HG03575 (cell line): Measurements from ENCODE around the gene RNASET2.

Experiments used
- ATAC-seq: cut with Tn5 transposase; IDR thresholded peaks from one replicate; pipeline ENCODE4 v1.9.1; 2021; ENCODE audit not compliant: unreplicated experiment, insufficient number of reproducible peaks, low FRiP score; ENCODE audit errors: extremely low read depth

The RNASET2 gene

DNA sequence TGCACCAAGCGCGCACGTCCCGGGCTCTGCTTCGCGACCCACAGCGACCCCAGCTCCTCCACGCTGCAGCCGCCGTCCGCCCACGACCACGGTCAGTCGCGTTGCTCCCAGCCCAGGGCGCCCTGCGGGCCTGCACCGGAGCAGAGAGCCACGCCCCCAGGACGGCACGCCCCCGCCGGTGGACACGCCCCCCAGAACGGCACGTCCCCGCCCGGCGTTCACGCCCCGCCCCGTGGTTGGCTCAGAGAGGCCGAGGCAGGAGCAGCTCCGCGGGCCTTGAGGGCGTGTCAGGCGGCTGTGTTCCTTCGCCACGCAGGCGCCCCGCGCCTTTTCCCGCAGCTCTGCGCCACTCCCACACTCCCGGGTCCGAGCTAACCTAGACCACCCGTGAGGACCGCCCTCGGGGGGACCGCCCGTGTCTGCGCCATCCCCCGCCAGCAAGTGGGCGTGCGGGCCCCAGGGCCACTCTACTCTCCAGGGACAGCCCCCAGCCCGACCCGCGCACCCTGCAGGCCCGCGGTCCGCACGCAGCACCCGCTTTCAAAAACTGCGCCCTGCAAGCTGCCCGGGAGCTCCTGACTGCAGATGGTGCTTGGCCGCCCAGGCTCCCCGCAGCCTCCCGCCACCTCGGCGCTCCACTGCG is at the start of gene RNASET2:
Gene RNASET2, minus strand, starts transcription at position 107 of the 643 bp plus-strand sequence. CDS start 368 bp downstream, outside the sequence.
- no peak for ATAC-seq

GRCh38 chr6:167005350-167006159 is 49.2 kb upstream of the RNASET2 start:
- no peak for ATAC-seq

DNA sequence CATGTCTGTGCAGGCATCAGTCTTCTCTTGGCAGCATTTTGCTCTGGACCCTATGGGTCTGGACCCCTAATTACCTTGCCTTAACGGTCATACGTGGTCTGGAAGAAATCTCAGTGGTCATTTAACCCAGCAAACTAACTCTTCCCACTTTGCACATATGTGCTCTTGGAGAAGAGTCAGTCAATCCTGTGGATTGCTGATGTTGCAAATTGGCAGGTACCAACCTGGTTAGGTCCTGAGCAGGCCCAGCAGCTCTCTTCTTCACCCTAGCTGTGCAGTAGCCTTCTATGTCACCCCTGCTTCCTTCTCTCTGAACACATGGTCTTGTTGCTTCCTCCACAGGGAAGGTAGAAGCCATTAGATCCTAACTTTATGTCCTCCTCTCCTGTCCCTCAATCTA is 44.4 kb upstream of the RNASET2 start:
- no peak for ATAC-seq

DNA sequence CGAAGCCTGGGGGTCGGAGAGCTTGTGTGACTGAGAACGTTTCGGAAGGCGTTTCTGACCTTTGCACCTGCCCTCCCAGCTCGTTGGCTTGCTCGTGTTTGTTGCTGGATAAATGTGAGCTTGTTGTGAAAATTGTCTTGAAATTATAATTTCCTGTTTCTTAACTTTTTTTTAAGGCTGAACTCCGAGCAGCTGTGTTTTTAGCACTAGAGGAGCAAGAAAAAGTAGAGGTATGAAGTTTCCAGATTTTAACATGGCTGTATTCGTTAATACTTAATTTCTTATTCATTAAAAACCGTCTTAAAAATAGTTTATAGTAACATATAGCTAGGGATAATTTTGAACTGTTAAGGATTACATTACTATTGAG is 43.5 kb upstream of the RNASET2 start:
- no peak for ATAC-seq

GRCh38 chr6:166999145-166999883 is 43.0 kb upstream of the RNASET2 start, which contains the start of gene CEP43:
Gene CEP43 (plus strand): TSS chr6:166999397. CDS start chr6:166999413, 16 bp downstream.
- ATAC-seq: peak; percentile 46

DNA sequence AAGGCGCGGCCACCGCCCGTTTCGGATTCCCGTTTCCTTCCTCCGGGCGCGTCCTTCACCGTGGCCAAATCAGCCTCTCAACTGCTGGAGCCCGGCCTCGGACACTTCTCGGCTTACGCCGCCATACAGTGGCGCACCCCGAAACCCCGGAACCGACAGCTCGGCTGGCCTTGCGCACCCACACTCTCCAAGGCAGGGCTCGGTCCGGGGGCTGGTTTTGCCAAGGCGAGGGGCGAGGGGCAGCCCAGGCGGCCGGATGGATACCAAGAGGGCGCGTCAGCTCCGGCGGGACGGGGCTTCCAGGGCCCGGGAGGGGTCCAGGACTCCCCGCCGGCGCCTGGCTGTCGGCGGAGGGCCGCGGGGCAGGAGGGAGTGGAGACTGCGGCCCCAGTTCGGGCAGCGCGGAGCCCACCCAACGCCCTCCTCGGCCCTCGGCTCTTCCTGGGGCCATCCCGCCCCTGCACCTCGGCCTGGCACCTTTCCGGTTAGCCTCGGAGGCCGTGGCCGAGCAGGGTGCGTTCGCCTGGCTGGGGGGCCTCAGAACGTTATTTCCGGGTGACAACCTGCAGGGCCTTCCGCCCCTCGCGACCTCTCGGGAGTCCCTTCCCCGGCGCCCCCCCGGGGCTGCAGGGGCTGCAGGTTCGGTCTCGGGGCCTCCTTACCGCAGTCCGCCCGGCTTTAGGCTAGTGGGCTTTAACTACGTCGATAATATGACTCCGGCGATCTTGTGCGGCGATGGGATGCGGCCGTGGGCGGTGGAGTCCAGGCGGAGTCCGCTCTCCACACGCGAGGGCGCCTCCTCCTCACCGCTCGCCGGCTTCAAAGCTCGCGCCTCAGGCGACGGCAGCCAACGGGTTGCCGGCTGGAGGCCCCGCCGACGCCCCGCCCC is 42.1 kb upstream of the RNASET2 start:
- ATAC-seq: peak; percentile 5

GRCh38 chr6:166997768-166998255 is 41.5 kb upstream of the RNASET2 start:
- no peak for ATAC-seq

- no peak for ATAC-seq
Measured at GRCh38 chr6:166997348-166997747, 41.0 kb upstream of the RNASET2 start.

GRCh38 chr6:166996406-166996805 is 40.1 kb upstream of the RNASET2 start:
- no peak for ATAC-seq

DNA sequence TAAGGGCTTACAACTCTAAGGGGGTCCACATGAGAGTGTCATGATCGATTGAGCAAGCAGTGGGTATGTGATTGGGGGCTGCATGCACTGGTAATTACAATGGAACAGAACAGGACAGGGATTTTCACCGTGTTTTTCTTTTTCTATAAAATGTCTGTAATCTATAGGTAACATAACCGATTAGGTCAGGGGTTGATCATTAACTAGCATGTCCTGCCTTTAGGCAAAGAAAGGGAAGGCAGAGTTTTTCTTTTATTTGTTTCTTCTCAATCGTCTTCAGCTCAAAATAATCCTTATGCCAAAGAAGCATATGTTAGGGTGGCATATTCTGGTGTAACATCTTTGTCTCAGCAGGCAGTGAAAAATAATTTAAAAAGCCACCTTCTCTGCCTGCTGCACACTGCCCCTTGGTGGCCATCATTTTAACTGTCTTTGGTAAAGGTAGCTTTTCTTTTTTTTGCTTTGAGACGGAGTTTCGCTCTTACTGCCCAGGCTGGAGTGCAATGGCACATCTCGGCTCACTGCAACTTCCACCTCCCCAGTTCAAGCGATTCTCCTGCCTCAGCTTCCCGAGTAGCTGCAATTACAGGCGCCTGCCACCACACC is 33.2 kb upstream of the RNASET2 start:
- ATAC-seq: no peak

DNA sequence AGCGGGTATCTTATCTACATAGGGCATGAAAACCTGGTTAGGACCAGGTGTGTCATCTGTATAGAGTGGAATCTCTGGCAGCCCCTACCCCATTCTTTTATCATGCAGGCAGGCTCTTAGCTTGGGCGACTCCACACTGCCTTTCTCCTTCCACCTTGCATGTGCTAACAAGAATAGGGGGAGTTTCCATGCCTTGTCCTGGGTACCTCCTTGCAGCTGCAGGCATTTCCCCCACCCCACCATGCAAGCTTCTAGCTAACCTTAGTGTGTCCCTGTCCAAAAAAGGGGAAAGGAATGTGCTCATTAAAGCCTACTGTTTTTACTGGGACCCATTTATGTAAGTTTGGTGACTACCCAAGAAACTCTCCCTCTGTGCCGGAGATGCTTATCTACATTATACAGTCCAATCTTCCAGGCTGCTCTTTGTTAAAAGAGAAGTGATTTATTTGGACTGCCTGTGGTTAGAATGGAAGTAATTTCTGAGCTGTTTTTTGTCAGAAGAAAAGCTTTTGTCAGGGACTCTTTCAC is 32.4 kb upstream of the RNASET2 start:
- no peak for ATAC-seq

GRCh38 chr6:166987930-166988329 is 31.6 kb upstream of the RNASET2 start:
- ATAC-seq: no peak

DNA sequence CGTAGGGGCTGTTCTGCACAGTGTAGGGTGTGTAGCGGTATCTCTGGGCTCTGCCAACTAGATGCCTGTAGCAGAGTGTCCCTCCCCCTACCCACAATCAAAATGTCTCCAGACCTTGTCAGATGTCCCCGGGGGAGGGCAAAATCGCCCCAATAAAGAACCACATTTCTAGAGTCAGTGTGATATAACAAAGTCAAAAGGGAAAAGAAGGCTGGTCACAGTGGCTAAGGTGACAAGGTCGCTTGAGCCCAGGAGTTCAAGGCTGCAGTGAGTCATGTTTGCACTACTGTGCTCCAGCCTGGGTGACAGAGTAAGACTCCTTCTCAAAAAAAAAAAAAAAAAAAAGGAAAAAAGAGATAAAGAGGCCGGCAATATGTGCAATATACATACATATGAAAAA is 31.1 kb upstream of the RNASET2 start:
- no peak for ATAC-seq

DNA sequence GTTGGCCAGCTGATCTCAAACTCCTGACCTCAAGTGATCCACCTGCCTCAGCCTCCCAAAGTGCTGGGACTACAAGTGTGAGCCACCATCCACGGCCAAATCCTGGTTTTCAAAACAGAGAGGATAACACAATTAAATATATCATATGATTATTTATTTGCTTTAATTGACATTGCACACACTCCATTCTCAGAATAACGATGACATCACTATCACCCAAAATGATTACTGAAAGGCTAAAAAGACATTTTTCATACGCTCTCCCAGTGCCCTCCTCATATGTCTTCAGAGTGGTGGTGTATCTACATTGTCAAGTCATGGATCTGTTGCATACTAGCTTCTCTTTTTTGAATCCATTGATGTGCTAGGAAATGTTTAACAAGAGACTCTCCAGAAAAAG is 24.4 kb upstream of the RNASET2 start:
- no peak for ATAC-seq

GRCh38 chr6:166977621-166978525 is 21.5 kb upstream of the RNASET2 start:
- no peak for ATAC-seq

DNA sequence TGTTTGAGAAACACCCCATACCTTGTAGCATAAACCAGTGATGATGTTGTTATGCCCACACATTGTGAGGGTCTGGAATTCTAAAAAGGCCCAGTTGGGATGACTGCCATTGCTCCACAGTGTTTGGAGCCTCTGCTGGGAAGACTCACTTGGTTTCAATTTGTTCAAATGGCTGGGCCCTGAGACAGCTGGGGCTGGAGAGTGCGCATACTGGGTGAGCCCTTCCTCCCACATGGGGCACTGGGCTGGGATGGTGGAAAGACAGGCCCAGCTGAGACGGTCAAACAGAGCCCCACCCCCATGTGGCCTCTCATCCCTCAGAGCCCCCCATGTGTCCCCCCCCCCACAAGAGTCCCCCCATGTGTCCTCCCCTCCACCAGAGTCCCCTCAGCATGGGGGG is 20.3 kb upstream of the RNASET2 start:
- ATAC-seq: no peak

GRCh38 chr6:166972101-166972500 is 15.8 kb upstream of the RNASET2 start:
- no peak for ATAC-seq
